Measurements from ENCODE around the gene FAM169A.

- TF ChIP-seq CTCF (IDR thresholded peaks at IDR 0.05; ENCODE audit: low read length) = no peak
- no peak for TF ChIP-seq EZH2 (IDR thresholded peaks at IDR 0.05; ENCODE audit: borderline replicate concordance, low read length)
Observed at GRCh38 chr5:74810915-74811314, 55.3 kb downstream of the FAM169A start.

Measured in OCI-LY1 (cell line).